Endothelial cell of umbilical vein (primary cell): ENCODE data around the gene COPS4. TPM values are rescaled to one million over a fixed set of nuclear protein-coding genes. Genes with fewer than 3 reads are reported as not detected.

Source experiments
- polyA plus RNA-seq, 4 experiments: library from polyadenylated mRNA; depleted of rRNA in 3 of 4; stranded (reverse) in 3 of 4; unstranded in 1 of 4; fragments of >200 nt; gene quantifications; 2 replicates each; pipeline versions ENCODE4 v1.2.1 to v1.2.3, GENCODE V29; 2011 to 2012; ENCODE audit warnings: missing spikeins in 1 of 4
- small RNA-seq: library from RNA; depleted of rRNA; stranded (forward); fragments of <200 nt; gene quantifications from one replicate; pipeline ENCODE3, GENCODE V24; 2012; ENCODE audit warnings: low replicate concordance, low read depth; ENCODE audit not compliant: insufficient read depth, insufficient read length
- total RNA-seq: library from RNA; stranded (reverse); gene quantifications from 2 replicates; pipeline ENCODE4 v1.2.3, GENCODE V29; 2021

The COPS4 gene
- total and polyA plus RNA-seq, 2 donors (not counting 3 experiments of a cell fraction or from before 2014, with no cell fraction given), result 29.8 to 53.0 TPM

Small RNA genes within 50 kb of the gene (small RNA-seq; reads per million reads assigned to genes)
- not detected for gene RNU6-615P

Other genes with a start within 250 kb of the COPS4 start
- gene SCD5, start 236.4 kb upstream of the COPS4 start, total RNA-seq, result 35.8 and 38.4 TPM in 2 replicates
- 35.2 and 38.5 TPM in 2 replicates for gene SCD5, start 236.4 kb upstream of the COPS4 start, polyA plus RNA-seq
- gene SEC31A, start 144.0 kb upstream of the COPS4 start, total RNA-seq, result 290 and 301 TPM in 2 replicates
- gene SEC31A, start 144.0 kb upstream of the COPS4 start, polyA plus RNA-seq, result 226 and 252 TPM in 2 replicates
- 1.7 and 3.2 TPM in 2 replicates for gene THAP9, start 134.4 kb upstream of the COPS4 start, total RNA-seq
- gene THAP9, start 134.4 kb upstream of the COPS4 start, polyA plus RNA-seq, result 0.86 and 0.99 TPM in 2 replicates
- gene LIN54, start 24.4 kb upstream of the COPS4 start, total RNA-seq, result 14.8 and 15.7 TPM in 2 replicates
- 6.2 and 6.5 TPM in 2 replicates for gene LIN54, start 24.4 kb upstream of the COPS4 start, polyA plus RNA-seq
- gene PLAC8, start 79.5 kb downstream of the COPS4 start, total RNA-seq, result 5.7 and 12.1 TPM in 2 replicates
- 4.1 and 4.9 TPM in 2 replicates for gene PLAC8, start 79.5 kb downstream of the COPS4 start, polyA plus RNA-seq
- gene COQ2, start 249.6 kb downstream of the COPS4 start, total RNA-seq, result 26.4 and 28.0 TPM in 2 replicates
- gene COQ2, start 249.6 kb downstream of the COPS4 start, polyA plus RNA-seq, result 20.5 and 25.5 TPM in 2 replicates